Cerebellar nuclear complex (tissue), 1 donor: ENCODE results near the gene SMARCC1.

Experiments
- DNase-seq, 2 experiments: peaks; one replicate each; lab custom pipeline; 2025; lab: John Stamatoyannopoulos, UW

The SMARCC1 gene

GRCh38 chr3:47541583-47542108, 240.0 kb downstream of the SMARCC1 start:
- DNase-seq, result no peak

- DNase-seq, result no peak
Measured at GRCh38 chr3:47540281-47540680, 241.4 kb downstream of the SMARCC1 start.

- DNase-seq, result no peak
Measured at GRCh38 chr3:47536967-47537366, 244.7 kb downstream of the SMARCC1 start.

- DNase-seq, result no peak
Measured at GRCh38 chr3:47536221-47536891, 245.3 kb downstream of the SMARCC1 start.
